ENCODE results near the gene ANTXR1. TPM values are rescaled to one million over a fixed set of nuclear protein-coding genes. Genes with fewer than 3 reads are reported as not detected.

Gene ANTXR1
- total RNA-seq, 1 experiment from 2014 or later, result 37.3 TPM

GRCh38 chr2:69012310-69013141, 453 bp upstream of the ANTXR1 start:
- Histone ChIP-seq H3K79me2 (ENCODE audit: insufficient read depth, low read length) (no peaks in the 10 kb centered on the region), H3T11ph (ENCODE audit: low read length) (no peak overlapping the region), H4K5ac (ENCODE audit: insufficient read length, low read depth, low read length) (no peak overlapping the region), H2BK120ac (ENCODE audit: low read depth, low read length, poor library complexity, severe bottlenecking) (no peak overlapping the region), H3K9me3 (ENCODE audit: control insufficient read depth, low read depth, low read length) (no peaks in the 10 kb centered on the region), H3K9ac (ENCODE audit: extremely low read depth, insufficient read length, low read length) (no peak overlapping the region), H4K20me1 (ENCODE audit: control insufficient read depth, insufficient read depth, insufficient read length) (no peaks in the 10 kb centered on the region), H3K23ac (ENCODE audit: insufficient read length, low read depth, low read length) (no peak overlapping the region), H2BK15ac (ENCODE audit: low read depth, low read length) (no peak overlapping the region), H3K4ac (ENCODE audit: low read depth, low read length) (no peak overlapping the region), H3K4me2 (ENCODE audit: insufficient read depth, insufficient read length, low read length) (peak overlapping the region; percentile 63), H4K8ac (replicated peaks; ENCODE audit: insufficient read length, low read depth, low read length) (no peak overlapping the region), H3K79me1 (ENCODE audit: insufficient read depth, low read depth, low read length, poor library complexity, severe bottlenecking) (no peaks in the 10 kb centered on the region), H4K91ac (ENCODE audit: insufficient read length, low read depth, low read length) (no peak overlapping the region), H3K18ac (ENCODE audit: insufficient read length, low read depth, low read length) (no peak overlapping the region), H3K27me3 (ENCODE audit: insufficient read depth, low read length) (no peaks in the 10 kb centered on the region), H2BK5ac (ENCODE audit: insufficient read length, low read length) (no peak overlapping the region), H2BK20ac (ENCODE audit: low read depth, low read length, poor library complexity, severe bottlenecking) (no peak overlapping the region), H2BK12ac (ENCODE audit: insufficient read length, low read depth, low read length) (no peak overlapping the region), H3K4me1 (ENCODE audit: insufficient read depth, low read length) (no peaks in the 10 kb centered on the region), H3K14ac (ENCODE audit: insufficient read depth, low read length) (no peak overlapping the region), H2AFZ (ENCODE audit: low read length) (no peak overlapping the region), H3K23me2 (ENCODE audit: insufficient read length, low read depth, low read length, poor library complexity, severe bottlenecking) (peaks cover 8% of the 10 kb centered on the region), H3K56ac (ENCODE audit: insufficient read length, low read depth, low read length) (no peak overlapping the region), H3K27ac (ENCODE audit: insufficient read length, low read depth, low read length) (no peak overlapping the region), H2AK5ac (ENCODE audit: insufficient read length, low read length) (no peak overlapping the region)
- WGBS (ENCODE audit: extremely low coverage, insufficient read length, low lambda C conversion rate), result no CpG with 5 or more reads among the region's 27 CpGs
- Mint-ChIP-seq H3K27me3 (ENCODE audit: low read depth) (peaks cover 40% of the 10 kb centered on the region), H3K27ac (no peak overlapping the region; a peak in 1 of 7 replicates), H3K9me3 (no peaks in the 10 kb centered on the region), H3K4me3 (peak overlapping the region; percentile 96 to 98), H3K36me3 (ENCODE audit: insufficient read depth in 1 of 3, low read depth in 3 of 3) (0 out of 7 replicates have a peak, but pooled peaks cover 0 to under 1% (median 0%) of the 10 kb centered on the region in 3 experiments), H3K4me1 (peaks cover 18 to 22% of the 10 kb centered on the region in 2 experiments)
- TF ChIP-seq CTCF (conservative IDR thresholded peaks at IDR 0.05), result peak; percentile 74
- no peak for DNase-seq
